ENCODE data around the gene AGAP3.

Gene AGAP3

DNA sequence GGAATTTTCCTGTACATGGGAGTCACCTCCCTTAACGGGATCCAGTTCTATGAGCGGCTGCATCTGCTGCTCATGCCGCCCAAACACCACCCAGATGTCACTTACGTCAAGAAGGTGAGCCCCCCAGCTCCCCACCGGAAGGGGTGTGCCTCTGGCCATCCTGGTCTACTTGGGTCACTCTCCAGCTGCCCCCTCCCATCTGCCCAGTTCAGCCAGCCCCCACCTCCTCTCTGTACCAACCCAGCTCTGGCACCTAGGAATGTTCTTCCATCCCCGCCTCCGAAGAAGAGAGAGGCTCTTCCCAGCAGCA is 10.7 kb upstream of the AGAP3 start:
- H3K4me3 ChIP-seq (replicated peaks in 1 of 2; ENCODE audit: low read depth in 2 of 2, low read length in 2 of 2) = no peak overlapping the region
- TF ChIP-seq, protein P1, sequence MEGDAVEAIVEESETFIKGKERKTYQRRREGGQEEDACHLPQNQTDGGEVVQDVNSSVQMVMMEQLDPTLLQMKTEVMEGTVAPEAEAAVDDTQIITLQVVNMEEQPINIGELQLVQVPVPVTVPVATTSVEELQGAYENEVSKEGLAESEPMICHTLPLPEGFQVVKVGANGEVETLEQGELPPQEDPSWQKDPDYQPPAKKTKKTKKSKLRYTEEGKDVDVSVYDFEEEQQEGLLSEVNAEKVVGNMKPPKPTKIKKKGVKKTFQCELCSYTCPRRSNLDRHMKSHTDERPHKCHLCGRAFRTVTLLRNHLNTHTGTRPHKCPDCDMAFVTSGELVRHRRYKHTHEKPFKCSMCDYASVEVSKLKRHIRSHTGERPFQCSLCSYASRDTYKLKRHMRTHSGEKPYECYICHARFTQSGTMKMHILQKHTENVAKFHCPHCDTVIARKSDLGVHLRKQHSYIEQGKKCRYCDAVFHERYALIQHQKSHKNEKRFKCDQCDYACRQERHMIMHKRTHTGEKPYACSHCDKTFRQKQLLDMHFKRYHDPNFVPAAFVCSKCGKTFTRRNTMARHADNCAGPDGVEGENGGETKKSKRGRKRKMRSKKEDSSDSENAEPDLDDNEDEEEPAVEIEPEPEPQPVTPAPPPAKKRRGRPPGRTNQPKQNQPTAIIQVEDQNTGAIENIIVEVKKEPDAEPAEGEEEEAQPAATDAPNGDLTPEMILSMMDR (IDR thresholded peaks at IDR 0.05; ENCODE audit: low read depth, low read length) = no peak
- DNase-seq (ENCODE audit: low read depth in 2 of 2) = no peak

- no peak overlapping the region for H3K4me3 ChIP-seq (replicated peaks in 1 of 2; ENCODE audit: low read depth in 2 of 2, low read length in 2 of 2)
- TF ChIP-seq, protein P1 (IDR thresholded peaks at IDR 0.05; ENCODE audit: low read depth, low read length) = no peak
- no peak for DNase-seq (ENCODE audit: low read depth in 2 of 2)
These were observed 10.3 kb upstream of the AGAP3 start for GRCh38 chr7:151075978-151076426.

DNA sequence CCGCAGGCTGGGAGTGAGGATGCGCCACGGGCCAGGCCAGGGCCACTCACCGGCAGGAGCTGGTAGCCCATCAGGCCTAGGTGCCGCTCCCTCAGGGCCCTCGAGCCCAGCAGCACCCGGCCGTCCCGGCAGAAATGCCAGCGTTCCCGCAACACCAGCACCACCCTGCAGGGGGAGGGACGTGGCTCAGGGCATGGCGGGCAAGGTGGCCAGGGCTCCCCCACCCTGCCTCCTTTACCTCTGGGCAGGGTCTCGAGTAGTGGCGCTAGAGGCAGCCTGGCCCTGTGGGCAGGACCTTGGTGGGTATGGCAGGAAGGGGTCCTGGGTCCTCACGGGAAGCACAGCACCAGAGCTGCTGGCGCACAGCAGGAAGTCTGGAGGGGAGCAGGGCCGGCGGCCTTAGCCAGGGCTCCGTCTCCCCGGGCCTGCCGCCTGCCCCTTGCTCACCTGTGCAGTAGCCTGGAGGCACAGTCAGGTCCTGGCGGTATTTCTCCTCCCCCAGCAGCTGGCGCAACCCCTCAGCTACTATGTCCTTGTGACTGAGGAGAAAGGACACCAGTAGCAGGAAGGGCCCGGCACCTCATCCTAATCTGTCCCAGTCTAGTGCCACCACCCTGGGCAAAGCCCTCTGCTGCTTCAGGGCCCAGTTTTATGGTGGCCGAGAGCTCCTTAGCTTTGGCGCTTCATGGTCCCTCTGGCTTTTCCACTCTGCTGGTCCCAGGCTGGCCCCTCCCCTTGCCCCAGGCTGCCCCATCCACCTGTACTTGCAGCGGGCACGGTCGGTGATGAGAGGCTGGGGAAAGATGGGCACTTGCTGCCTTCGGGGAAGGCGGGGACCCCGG is 9.2 kb upstream of the AGAP3 start:
- H3K4me3 ChIP-seq (replicated peaks in 1 of 2; ENCODE audit: low read depth in 2 of 2, low read length in 2 of 2) = no peak overlapping the region
- DNase-seq (ENCODE audit: low read depth in 2 of 2) = peak in 1 of 2 donors; percentile 23
- TF ChIP-seq, protein P1 (IDR thresholded peaks at IDR 0.05; ENCODE audit: low read depth, low read length) = peak; percentile 47

DNA sequence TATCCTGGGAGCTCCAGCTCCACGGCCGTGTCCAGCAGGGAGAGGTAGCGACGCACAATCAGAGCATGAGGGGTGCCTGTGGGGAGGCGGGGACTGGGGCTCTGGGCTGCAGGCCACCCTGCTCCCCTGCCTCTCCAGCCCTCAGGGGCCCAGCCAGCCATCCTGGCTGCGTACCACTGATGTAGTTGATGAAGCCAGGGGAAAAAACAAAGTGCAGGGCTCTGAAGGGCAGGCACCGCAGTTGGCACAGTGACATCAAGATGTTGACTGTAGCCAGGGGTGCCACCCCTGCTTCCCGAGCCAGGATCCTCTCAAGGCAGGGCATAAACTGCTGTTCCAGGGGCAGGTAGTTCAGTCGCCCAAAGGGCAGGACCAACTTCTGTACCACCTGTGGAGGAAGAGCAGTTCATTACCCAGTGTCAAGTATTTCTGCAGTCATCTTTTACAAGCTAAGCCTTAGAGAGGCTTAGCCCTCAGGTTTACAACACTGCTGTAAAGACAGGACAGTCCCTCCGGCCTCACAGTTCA is 8.5 kb upstream of the AGAP3 start:
- DNase-seq (ENCODE audit: low read depth in 2 of 2) = no peak
- no peak overlapping the region for H3K4me3 ChIP-seq (replicated peaks in 1 of 2; ENCODE audit: low read depth in 2 of 2, low read length in 2 of 2)
- TF ChIP-seq, protein P1 (IDR thresholded peaks at IDR 0.05; ENCODE audit: low read depth, low read length) = no peak

GRCh38 chr7:151078233-151079040 is 7.8 kb upstream of the AGAP3 start:
- DNase-seq (ENCODE audit: low read depth in 2 of 2) = peak; percentile 48 to 57
- TF ChIP-seq, protein P1 (IDR thresholded peaks at IDR 0.05; ENCODE audit: low read depth, low read length) = no peak
- H3K4me3 ChIP-seq (replicated peaks in 1 of 2; ENCODE audit: low read depth in 2 of 2, low read length in 2 of 2) = no peak overlapping the region

- DNase-seq (ENCODE audit: low read depth in 2 of 2) = no peak
- peak overlapping the region; percentile 82 to 88 for H3K4me3 ChIP-seq (replicated peaks in 1 of 2; ENCODE audit: low read depth in 2 of 2, low read length in 2 of 2)
- TF ChIP-seq, protein P1 (IDR thresholded peaks at IDR 0.05; ENCODE audit: low read depth, low read length) = no peak
These were observed 6.9 kb upstream of the AGAP3 start for GRCh38 chr7:151079199-151079910.
